ENCODE results near the gene CLEC3B. TPM values are rescaled to one million over a fixed set of nuclear protein-coding genes. Genes with fewer than 3 reads are reported as not detected.

Gene CLEC3B, protein sequence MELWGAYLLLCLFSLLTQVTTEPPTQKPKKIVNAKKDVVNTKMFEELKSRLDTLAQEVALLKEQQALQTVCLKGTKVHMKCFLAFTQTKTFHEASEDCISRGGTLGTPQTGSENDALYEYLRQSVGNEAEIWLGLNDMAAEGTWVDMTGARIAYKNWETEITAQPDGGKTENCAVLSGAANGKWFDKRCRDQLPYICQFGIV
- 0.22 TPM in 1 of 5 replicates, not detected in the others for total RNA-seq (2022; extraction: Qiagen RNA extraction; ENCODE audit: low read depth)

GRCh38 chr3:45026038-45026437 is at the start of gene CLEC3B:
Gene CLEC3B, plus strand, starts transcription at chr3:45026303. Its CDS starts 60 bp downstream, at chr3:45026363.

Other genes with a start within 250 kb of the CLEC3B start
- 5.2 to 11.3 TPM (median 10.8 TPM) in 5 replicates for gene TMEM42, start 164.4 kb upstream of the CLEC3B start, total RNA-seq (2022; extraction: Qiagen RNA extraction; ENCODE audit: low read depth)
- 0.08 to 0.12 TPM in 2 of 5 replicates, not detected in the others for gene TGM4, start 151.7 kb upstream of the CLEC3B start, total RNA-seq (2022; extraction: Qiagen RNA extraction; ENCODE audit: low read depth)
- gene ZDHHC3, start 50.1 kb upstream of the CLEC3B start, total RNA-seq (2022; extraction: Qiagen RNA extraction; ENCODE audit: low read depth) = 34.3 to 46.4 TPM (median 40.3 TPM) in 5 replicates
- gene EXOSC7, start 50.1 kb upstream of the CLEC3B start, total RNA-seq (2022; extraction: Qiagen RNA extraction; ENCODE audit: low read depth) = 41.2 to 50.2 TPM (median 44.8 TPM) in 5 replicates
- 8.7 to 12.2 TPM (median 9.5 TPM) in 5 replicates for gene CDCP1, start 120.1 kb downstream of the CLEC3B start, total RNA-seq (2022; extraction: Qiagen RNA extraction; ENCODE audit: low read depth)
- gene TMEM158, start 200.0 kb downstream of the CLEC3B start, total RNA-seq (2022; extraction: Qiagen RNA extraction; ENCODE audit: low read depth) = 9.1 to 21.3 TPM (median 15.9 TPM) in 5 replicates